Activated T-helper 2 cell treated with anti-CD3 and anti-CD28 coated beads, Interferon-gamma antibody, Interleukin-2, Interleukin-4, amounts not matched to agents 10 μg/mL and 5 μg/mL and 100 μg/mL, durations not matched to agents 14 hours and 24 hours and 36 hours (primary cell): Measurements from ENCODE around the gene NGEF. TPM values are rescaled to one million over a fixed set of nuclear protein-coding genes. Genes with fewer than 3 reads are reported as not detected.
"Not testable (repeated sequence)": the region's sequence is repeated elsewhere in the genome, so short reads cannot be mapped to it uniquely, and the experiment has no call there.

ENCODE experiments used
- DNase-seq: peaks from one replicate; pipeline ENCODE4 v3.0.0; 2021; ENCODE audit warnings: low spot score
- H3K27ac Mint-ChIP-seq: one replicate; pipeline ENCODE4 v1.8.0; 2021; ENCODE audit warnings: mixed read lengths
- H3K27me3 Mint-ChIP-seq: one replicate; pipeline ENCODE4 v1.8.0; 2021; ENCODE audit warnings: low read depth, mixed read lengths
- H3K36me3 Mint-ChIP-seq: one replicate; pipeline ENCODE4 v1.8.0; 2021; ENCODE audit warnings: low read depth, mixed read lengths
- H3K4me1 Mint-ChIP-seq: one replicate; pipeline ENCODE4 v1.8.0; 2021; ENCODE audit warnings: low read depth, mixed read lengths
- H3K4me3 Mint-ChIP-seq: one replicate; pipeline ENCODE4 v1.8.0; 2021; ENCODE audit warnings: low read depth, mild to moderate bottlenecking, moderate library complexity, mixed read lengths
- H3K9me3 Mint-ChIP-seq: one replicate; pipeline ENCODE4 v1.8.0; 2021; ENCODE audit warnings: mixed read lengths
- intact Hi-C: fragments of 100-400 bp; cut with micrococcal nuclease; formaldehyde crosslinking; loops from one replicate; pipeline ENCODE4 v1.15.1; 2023
- total RNA-seq: library from RNA; stranded (reverse); gene quantifications from 2 replicates; pipeline ENCODE4 v1.2.3, GENCODE V29; 2022

NGEF gene
- total RNA-seq, 1 donor from 2014 or later, result 2.5 TPM

DNA sequence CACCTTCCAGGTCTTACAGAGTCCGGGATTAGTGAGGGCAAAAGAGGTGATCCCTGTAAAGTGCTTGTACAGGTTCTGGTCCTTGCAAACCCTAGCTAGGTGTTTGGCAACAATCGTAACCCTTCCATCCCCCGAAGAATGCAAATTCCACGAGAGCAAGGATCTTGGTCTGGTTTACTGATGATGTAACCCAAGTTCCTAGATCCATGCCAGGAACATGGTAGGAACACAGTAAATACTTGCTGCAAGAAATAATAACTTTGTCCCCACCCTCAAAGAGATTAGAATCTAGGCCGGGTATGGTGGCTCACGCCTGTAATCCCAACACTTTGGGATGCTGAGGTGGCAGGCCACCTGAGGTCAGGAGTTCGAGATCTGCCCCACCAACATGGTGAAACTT lies 12.7 kb upstream of the NGEF start:
- intact Hi-C loops, result no loop called here

DNA sequence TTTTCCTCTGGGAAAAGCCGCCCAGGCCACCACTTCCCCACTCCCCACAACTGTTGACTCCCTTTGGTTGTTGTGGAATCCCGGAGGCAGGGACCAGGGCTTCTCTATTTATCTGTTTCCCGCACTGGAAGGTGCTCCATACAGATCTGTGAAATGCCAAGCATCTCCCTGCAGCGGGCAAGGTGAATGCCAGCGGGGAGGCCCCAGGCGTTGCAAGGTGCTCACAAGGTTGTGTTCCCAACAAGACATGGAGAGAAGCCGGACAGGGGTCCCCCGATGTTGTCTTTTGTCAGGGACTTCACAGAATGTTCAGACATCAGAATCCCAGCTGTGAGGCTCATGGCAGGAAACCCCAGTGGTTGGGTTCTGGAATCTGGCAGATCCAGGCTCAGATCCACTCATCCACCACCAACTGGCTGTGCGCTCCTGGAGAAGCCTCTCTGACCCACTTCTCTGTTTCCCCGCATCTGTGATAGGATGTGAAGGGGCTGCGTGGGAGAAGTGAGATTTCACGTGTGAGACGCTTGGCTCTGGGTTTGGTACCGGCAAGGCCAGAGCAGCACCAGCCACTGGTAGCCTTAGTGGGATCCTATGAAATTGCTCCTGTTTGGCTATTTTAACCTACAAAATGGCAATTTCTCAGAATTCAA lies 10.8 kb upstream of the NGEF start:
- Mint-ChIP-seq H3K4me3 (no peak overlapping the region), H3K27me3 (no peaks in the 10 kb centered on the region), H3K27ac (no peak overlapping the region), H3K9me3 (peaks cover 3% of the 10 kb centered on the region), H3K36me3 (no peaks in the 10 kb centered on the region), H3K4me1 (no peaks in the 10 kb centered on the region)
- no peak for DNase-seq
- intact Hi-C loops, result no loop called here

More for the DNA sequence above, 12.7 kb upstream of the NGEF start:
- H3K27ac Mint-ChIP-seq, result no peak overlapping the region
- no peaks in the 10 kb centered on the region for H3K9me3 Mint-ChIP-seq
- no peak for DNase-seq
- no peak overlapping the region for H3K4me3 Mint-ChIP-seq
- H3K27me3 Mint-ChIP-seq, result no peaks in the 10 kb centered on the region
- H3K4me1 Mint-ChIP-seq, result no peaks in the 10 kb centered on the region
- H3K36me3 Mint-ChIP-seq, result no peaks in the 10 kb centered on the region

DNA sequence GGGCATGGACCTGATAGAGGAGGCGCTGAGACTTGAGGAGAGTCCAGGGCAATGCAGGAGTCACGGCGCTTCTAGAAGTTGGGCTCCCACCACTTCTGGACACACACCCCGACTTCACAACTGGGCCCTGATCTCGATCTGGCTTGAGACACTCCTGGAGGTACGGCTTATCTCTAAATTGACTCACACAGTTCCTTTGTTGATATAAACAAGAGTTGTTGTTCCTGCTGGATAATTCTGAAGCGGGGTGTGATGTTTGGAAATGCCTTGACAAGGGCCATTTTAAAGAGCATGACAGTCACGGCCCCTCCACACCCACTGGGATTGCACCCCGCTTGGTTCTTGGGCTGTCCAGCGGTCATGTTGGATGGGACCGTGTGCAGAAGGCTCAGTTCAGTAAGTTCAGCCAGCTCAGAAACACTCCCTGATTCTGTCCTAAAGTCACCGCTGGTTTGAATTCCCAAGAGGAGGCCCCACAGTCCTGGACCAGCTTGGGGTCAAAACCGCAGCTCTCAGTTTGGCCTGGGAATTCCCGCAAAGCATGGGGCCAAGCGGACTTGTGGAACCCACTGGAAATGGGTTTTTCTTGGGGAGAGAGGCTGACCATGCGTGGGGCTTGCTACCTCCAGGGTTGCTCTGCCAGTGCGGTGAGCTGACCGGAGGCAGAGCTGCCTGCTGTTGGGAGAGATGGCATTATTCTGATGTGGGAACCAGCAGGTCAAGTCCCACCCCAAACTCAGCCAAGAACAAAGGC lies 10.1 kb upstream of the NGEF start:
- Mint-ChIP-seq H3K36me3 (no peaks in the 10 kb centered on the region), H3K27me3 (peaks cover 1% of the 10 kb centered on the region), H3K27ac (no peak overlapping the region), H3K9me3 (peaks cover 3% of the 10 kb centered on the region), H3K4me3 (no peak overlapping the region), H3K4me1 (no peaks in the 10 kb centered on the region)
- DNase-seq, result no peak
- intact Hi-C loops, result no loop called here

DNA sequence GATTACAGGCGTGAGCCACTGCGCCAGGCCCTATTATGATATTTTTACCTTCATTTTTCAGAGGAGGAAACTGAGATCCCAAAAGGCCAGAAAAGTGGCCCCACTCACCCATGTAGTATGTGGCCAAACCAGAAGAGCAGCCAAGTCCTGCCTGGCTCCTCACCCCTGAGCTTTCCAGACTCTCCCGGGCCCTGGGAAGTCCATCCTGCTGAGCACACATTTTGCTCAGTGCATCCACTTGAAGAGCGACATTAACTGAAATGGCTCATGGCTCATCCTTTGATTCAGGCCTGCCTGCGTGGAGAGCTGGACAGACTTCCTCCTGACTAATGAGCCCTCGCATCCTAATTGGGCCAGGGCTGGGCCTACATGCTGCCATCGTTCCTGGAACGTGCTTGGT lies 9.5 kb upstream of the NGEF start:
- Mint-ChIP-seq H3K27me3 (peaks cover 2% of the 10 kb centered on the region), H3K27ac (no peak overlapping the region), H3K4me1 (no peaks in the 10 kb centered on the region), H3K36me3 (no peaks in the 10 kb centered on the region), H3K4me3 (no peak overlapping the region), H3K9me3 (peaks cover 3% of the 10 kb centered on the region)
- intact Hi-C loops, result no loop called here
- no peak for DNase-seq

DNA sequence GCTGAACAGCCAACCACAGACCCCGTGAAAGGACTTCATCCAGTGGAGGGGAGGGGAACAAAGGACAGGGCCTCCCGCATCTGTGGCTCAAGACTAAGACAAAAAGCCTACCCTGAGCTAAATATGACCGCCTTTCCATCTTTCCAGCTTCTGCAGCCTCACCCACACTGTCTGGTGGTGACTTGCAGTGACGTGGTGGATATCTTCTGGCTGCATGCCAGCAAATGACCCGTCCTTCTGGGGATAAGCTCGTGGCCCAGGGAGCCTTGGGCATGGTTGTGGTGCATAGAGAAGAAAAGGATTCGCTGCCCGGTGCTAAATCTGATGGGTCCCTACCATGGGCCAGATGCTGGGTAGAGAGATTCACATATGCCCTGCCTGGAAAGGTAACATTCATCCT lies 8.7 kb upstream of the NGEF start:
- DNase-seq, result no peak
- Mint-ChIP-seq H3K4me1 (no peaks in the 10 kb centered on the region), H3K36me3 (no peaks in the 10 kb centered on the region), H3K27ac (no peak overlapping the region), H3K27me3 (peaks cover 4% of the 10 kb centered on the region), H3K9me3 (peaks cover 3% of the 10 kb centered on the region), H3K4me3 (no peak overlapping the region)
- intact Hi-C loops, result no loop called here

DNA sequence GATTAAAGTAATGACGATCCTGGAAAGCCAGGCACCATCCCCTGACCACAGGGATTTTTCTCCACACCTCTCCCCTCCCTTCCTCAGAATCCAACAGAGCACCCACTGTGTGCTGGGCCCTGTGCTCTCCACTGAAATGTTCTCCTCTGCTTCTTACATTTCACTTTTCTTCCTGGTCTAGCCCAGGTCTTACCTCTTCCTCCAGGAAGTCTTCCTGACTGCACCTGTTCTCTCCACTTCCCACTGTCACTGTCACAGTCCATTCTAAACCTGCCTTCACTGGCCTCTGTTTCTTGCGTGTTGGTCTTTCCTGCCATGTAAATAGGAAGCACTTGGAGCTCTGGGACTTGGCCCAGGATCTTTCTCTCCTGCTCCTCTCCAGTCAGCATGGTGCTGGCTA lies 7.4 kb upstream of the NGEF start:
- H3K36me3 Mint-ChIP-seq, result no peaks in the 10 kb centered on the region
- no peak overlapping the region for H3K4me3 Mint-ChIP-seq
- H3K4me1 Mint-ChIP-seq, result no peaks in the 10 kb centered on the region
- no peak overlapping the region for H3K27ac Mint-ChIP-seq
- H3K27me3 Mint-ChIP-seq, result peaks cover 4% of the 10 kb centered on the region
- DNase-seq, result no peak
- intact Hi-C loops, result no loop called here
- peaks cover 3% of the 10 kb centered on the region for H3K9me3 Mint-ChIP-seq

DNA sequence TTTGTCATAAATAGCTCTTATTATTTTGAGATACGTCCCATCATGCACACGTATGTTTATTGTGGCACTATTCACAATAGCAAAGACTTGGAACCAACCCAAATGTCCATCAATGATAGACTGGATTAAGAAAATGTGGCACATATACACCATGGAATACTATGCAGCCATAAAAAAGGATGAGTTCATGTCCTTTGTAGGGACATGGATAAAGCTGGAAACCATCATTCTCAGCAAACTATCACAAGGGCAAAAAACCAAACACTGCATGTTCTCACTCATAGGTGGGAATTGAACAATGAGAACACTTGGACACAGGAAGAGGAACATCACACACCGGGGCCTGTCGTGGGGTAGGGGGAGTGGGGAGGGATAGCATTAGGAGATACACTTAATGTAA lies 6.6 kb upstream of the NGEF start:
- H3K36me3 Mint-ChIP-seq, DNase-seq, H3K27ac Mint-ChIP-seq, H3K4me1 Mint-ChIP-seq, H3K4me3 Mint-ChIP-seq, H3K27me3 Mint-ChIP-seq, intact Hi-C loops, H3K9me3 Mint-ChIP-seq: not testable (repeated sequence)

DNA sequence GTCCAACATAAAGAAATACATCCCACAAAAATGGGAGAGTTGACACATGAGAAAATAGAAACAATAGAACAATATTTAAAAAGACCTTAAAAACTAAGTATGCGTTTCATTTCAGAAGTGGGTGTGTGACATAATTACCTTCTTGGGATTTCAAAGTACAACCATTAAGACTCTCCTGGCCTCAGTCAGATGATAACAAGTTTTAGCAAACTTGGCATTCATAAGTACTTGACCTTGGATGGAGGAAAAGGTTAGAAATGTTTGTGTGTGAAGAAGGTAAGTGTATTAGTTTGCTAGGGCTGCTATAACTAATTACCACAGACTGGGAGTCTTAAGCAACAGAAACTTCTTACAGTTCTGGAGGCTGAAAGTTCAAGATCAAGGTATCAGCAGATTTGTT lies 4.9 kb upstream of the NGEF start:
- Mint-ChIP-seq H3K9me3 (peaks cover 7% of the 10 kb centered on the region), H3K27ac (no peak overlapping the region), H3K36me3 (no peaks in the 10 kb centered on the region), H3K4me1 (no peaks in the 10 kb centered on the region), H3K4me3 (no peak overlapping the region), H3K27me3 (peaks cover 4% of the 10 kb centered on the region)
- intact Hi-C loops, result no loop called here
- DNase-seq, result no peak

DNA sequence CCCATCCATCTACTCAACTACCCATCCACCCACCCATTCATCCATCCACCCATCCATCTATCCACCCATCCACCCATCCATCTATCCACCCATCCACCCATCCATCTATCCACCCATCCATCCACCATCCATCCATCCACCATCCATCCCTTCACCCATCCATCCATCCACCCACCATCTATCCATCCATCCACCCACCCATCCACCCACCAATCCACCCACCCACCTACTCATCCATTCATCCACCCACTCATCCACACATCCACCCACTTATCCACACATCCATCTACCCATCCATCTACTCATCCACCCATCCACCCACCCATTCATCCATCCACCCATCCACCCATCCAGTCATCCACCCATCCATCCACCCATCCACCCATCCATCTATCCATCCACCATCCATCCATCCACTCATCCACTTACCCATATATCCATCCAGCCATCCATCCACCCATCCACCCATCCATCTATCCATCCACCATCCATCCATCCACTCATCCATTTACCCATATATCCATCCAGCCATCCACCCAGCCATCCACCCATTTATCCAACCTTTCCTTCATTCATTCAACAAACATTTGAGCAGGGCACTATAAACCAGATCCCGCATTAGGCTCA lies 2.1 kb upstream of the NGEF start:
- peaks cover 4% of the 10 kb centered on the region for H3K27me3 Mint-ChIP-seq
- no peaks in the 10 kb centered on the region for H3K36me3 Mint-ChIP-seq
- H3K4me3 Mint-ChIP-seq, result no peak overlapping the region
- H3K4me1 Mint-ChIP-seq, result no peaks in the 10 kb centered on the region
- DNase-seq, result no peak
- intact Hi-C loops, result no loop called here
- no peak overlapping the region for H3K27ac Mint-ChIP-seq
- peaks cover 4% of the 10 kb centered on the region for H3K9me3 Mint-ChIP-seq

DNA sequence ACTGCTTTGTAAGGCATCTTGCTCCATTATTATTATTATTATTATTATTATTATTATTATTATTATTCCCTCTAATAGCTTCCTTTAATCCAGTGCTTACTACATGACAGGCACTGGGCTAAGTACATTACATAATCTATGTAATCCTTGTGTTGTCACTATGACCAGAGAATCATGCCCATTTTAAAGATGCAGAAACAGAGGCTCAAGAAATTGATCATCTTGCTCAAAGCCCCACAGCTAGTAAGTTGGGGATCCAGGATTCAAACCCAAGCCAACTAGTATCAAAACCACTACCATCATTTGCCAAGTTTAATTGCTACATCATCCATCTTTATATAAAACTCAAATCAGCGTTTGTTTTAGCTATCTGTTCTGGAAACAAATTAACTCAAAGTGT lies 594 bp upstream of the NGEF start:
- no peak for DNase-seq
- H3K4me3 Mint-ChIP-seq, result no peak overlapping the region
- intact Hi-C loops, result no loop called here
- peaks cover 7% of the 10 kb centered on the region for H3K27me3 Mint-ChIP-seq
- H3K9me3 Mint-ChIP-seq, result peaks cover 4% of the 10 kb centered on the region
- no peaks in the 10 kb centered on the region for H3K4me1 Mint-ChIP-seq
- no peak overlapping the region for H3K27ac Mint-ChIP-seq
- H3K36me3 Mint-ChIP-seq, result no peaks in the 10 kb centered on the region

DNA sequence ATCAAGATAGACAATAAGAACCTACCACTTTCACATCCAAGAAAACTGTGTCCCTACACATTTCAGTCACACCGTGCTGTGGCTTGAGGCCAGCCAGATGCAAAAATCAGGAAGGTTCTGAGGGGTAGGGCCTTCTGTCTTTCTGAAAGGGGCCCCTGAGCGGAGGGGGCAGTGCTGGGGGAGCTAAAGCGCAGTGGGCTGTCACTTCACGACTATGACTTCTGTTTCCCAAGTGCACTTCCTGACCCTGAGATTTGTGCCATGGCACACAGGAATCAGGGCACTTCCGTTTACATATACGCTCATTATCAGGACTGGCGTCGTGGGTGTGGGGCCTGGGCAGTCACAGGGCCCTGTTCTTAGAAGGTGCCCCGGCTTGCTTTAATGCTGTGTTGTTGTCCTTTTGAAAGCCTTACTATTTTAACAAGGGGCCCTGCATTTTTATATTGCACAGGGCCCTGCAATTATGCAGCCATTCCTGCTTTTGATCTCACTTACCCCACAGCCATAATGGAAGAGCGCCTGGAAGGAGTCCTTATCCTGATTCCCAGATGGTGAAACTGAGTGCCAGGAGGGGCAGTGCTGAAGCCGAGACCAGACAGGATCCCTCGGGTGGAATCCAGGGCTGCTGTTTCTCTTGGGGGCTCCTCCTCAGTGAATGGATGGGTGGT lies 620 bp downstream of the NGEF start:
- no peaks in the 10 kb centered on the region for H3K4me1 Mint-ChIP-seq
- peaks cover 6% of the 10 kb centered on the region for H3K27me3 Mint-ChIP-seq
- no peak for DNase-seq
- H3K4me3 Mint-ChIP-seq, result no peak overlapping the region
- no peaks in the 10 kb centered on the region for H3K36me3 Mint-ChIP-seq
- H3K9me3 Mint-ChIP-seq, result peaks cover 4% of the 10 kb centered on the region
- H3K27ac Mint-ChIP-seq, result no peak overlapping the region
- intact Hi-C loops, result no loop called here

DNA sequence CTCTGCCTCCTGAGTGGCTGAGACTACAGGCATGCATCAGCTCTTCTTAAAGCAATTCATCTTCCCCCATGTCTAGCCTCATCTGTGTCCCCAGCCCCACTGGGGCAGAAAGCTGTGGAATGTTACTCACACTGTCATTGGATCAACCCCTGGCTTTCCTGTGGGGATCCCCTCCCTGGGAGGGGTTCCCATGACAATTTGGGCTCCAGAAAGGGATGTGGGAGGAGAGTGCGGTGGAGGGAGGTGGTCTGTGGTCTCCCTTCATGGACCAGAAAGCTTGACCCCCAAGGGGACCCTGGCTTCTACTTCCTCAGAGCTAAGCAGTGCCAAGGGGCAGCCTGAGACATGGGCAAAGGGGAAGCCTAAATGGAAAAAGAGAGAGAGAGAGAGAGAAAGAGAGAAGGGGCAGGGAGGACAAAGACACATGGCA lies 1.3 kb downstream of the NGEF start:
- Mint-ChIP-seq H3K27ac (no peak overlapping the region), H3K4me1 (no peaks in the 10 kb centered on the region), H3K4me3 (no peak overlapping the region), H3K36me3 (no peaks in the 10 kb centered on the region), H3K9me3 (peaks cover 4% of the 10 kb centered on the region), H3K27me3 (peaks cover 6% of the 10 kb centered on the region)
- intact Hi-C loops, result no loop called here
- no peak for DNase-seq

DNA sequence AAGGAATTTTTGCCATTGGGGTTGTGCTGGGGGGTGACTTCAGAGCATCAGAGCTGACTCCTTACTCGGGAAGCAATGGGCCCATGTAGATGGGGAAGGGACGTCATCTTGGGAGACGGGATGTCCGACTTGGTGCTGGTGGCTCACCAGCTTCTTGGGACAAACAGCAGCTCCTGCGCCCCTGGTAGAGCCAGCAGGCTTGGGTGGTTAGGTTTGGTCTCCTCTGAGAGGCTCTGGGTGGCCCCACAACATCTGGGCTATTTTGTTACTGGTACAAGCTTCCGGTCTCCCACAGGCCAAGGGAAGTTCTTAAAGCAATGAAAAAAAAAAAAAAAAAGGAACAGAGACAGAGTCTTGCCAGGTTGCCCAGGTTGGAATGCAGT lies 1.8 kb downstream of the NGEF start:
- Mint-ChIP-seq H3K27me3 (peaks cover 8% of the 10 kb centered on the region), H3K27ac (no peak overlapping the region), H3K4me3 (no peak overlapping the region), H3K9me3 (peaks cover 4% of the 10 kb centered on the region), H3K4me1 (no peaks in the 10 kb centered on the region), H3K36me3 (no peaks in the 10 kb centered on the region)
- intact Hi-C loops, result no loop called here
- no peak for DNase-seq
